ENCODE measurements around the gene TRPM2.

GRCh38 chr21:44331650-44332307 lies 21.6 kb upstream of the TRPM2 start:
- no peak for TF ChIP-seq CREB1 (IDR thresholded peaks at IDR 0.05)
- no peak for TF ChIP-seq CEBPB (IDR thresholded peaks at IDR 0.05; ENCODE audit: low read depth, low read length)
- no peak for TF ChIP-seq EZH2 (IDR thresholded peaks at IDR 0.05; ENCODE audit: low read depth, low read length, severe bottlenecking)
- no peak for TF ChIP-seq ASH2L (IDR thresholded peaks at IDR 0.05; ENCODE audit: low read length)
- TF ChIP-seq CTCF (IDR thresholded peaks at IDR 0.05; ENCODE audit: control extremely low read depth in 1 of 3, insufficient read depth in 1 of 3, low read depth in 1 of 3, low read length in 3 of 3): no peak
- TF ChIP-seq SP1 (IDR thresholded peaks at IDR 0.05; ENCODE audit: low read depth, low read length): no peak
- TF ChIP-seq ATF3 (IDR thresholded peaks at IDR 0.05; ENCODE audit: insufficient read depth, low read depth, low read length): no peak
- TF ChIP-seq BACH1 (IDR thresholded peaks at IDR 0.05; ENCODE audit: low read length): no peak
- TF ChIP-seq KDM1A (IDR thresholded peaks at IDR 0.05; ENCODE audit: borderline replicate concordance, low read length): no peak

Measured in H1 (cell line).